ENCODE measurements around the gene SH3TC2. TPM values are rescaled to one million over a fixed set of nuclear protein-coding genes. Genes with fewer than 3 reads are reported as not detected.

SH3TC2 gene
- total RNA-seq, 1 donor from 2014 or later: 0.69 TPM

GRCh38 chr5:149043641-149044040, 19.2 kb downstream of the SH3TC2 start:
- no peaks in the 10 kb centered on the region for H3K36me3 Mint-ChIP-seq
- H3K9me3 Mint-ChIP-seq: no peaks in the 10 kb centered on the region

GRCh38 chr5:149042865-149043264, 20.0 kb downstream of the SH3TC2 start:
- Mint-ChIP-seq H3K9me3 (no peaks in the 10 kb centered on the region), H3K4me1 (peaks cover 4% of the 10 kb centered on the region)

More at GRCh38 chr5:149043641-149044040, 19.2 kb downstream of the SH3TC2 start:
- Histone ChIP-seq H3K79me2 (ENCODE audit: low read depth) (no peaks in the 10 kb centered on the region), H3F3A (ENCODE audit: low read depth) (no peaks in the 10 kb centered on the region), H3K4me3 (no peak overlapping the region), H2AFZ (replicated peaks) (no peak overlapping the region), H3K27ac (no peak overlapping the region), H3K9ac (no peak overlapping the region), H3K36me3 (no peaks in the 10 kb centered on the region), H3K27me3 (no peaks in the 10 kb centered on the region), H3K4me1 (peaks cover 5% of the 10 kb centered on the region), H3K9me3 (ENCODE audit: low read depth) (no peaks in the 10 kb centered on the region), H4K20me1 (ENCODE audit: low read depth) (no peaks in the 10 kb centered on the region), H3K4me2 (no peak overlapping the region)
- DNase-seq (ENCODE audit: low spot score): no peak
- TF ChIP-seq EZH2phosphoT487 (IDR thresholded peaks at IDR 0.05) (no peak), CTCF (IDR thresholded peaks at IDR 0.05) (no peak), EZH2 (IDR thresholded peaks at IDR 0.05) (no peak)
- H3K27ac Mint-ChIP-seq: no peak overlapping the region
- no peaks in the 10 kb centered on the region for H3K27me3 Mint-ChIP-seq (ENCODE audit: insufficient read depth, low read depth)
- peaks cover 4% of the 10 kb centered on the region for H3K4me1 Mint-ChIP-seq
- H3K4me3 Mint-ChIP-seq: no peak overlapping the region

GRCh38 chr5:149041242-149041641, 21.6 kb downstream of the SH3TC2 start:
- peak; percentile 38 for DNase-seq (ENCODE audit: low spot score)
- Histone ChIP-seq H3K27me3 (no peaks in the 10 kb centered on the region), H3K9ac (no peak overlapping the region), H3K79me2 (ENCODE audit: low read depth) (no peaks in the 10 kb centered on the region), H3K4me2 (peak overlapping the region; percentile 17), H3K4me1 (peaks cover 5% of the 10 kb centered on the region), H3K4me3 (no peak overlapping the region), H3K36me3 (no peaks in the 10 kb centered on the region), H4K20me1 (ENCODE audit: low read depth) (no peaks in the 10 kb centered on the region), H3K9me3 (ENCODE audit: low read depth) (no peaks in the 10 kb centered on the region), H2AFZ (replicated peaks) (no peak overlapping the region), H3F3A (ENCODE audit: low read depth) (no peaks in the 10 kb centered on the region), H3K27ac (no peak overlapping the region)
- TF ChIP-seq CTCF (IDR thresholded peaks at IDR 0.05) (no peak), EZH2 (IDR thresholded peaks at IDR 0.05) (no peak), EZH2phosphoT487 (IDR thresholded peaks at IDR 0.05) (no peak)
- H3K27me3 Mint-ChIP-seq (ENCODE audit: insufficient read depth, low read depth): no peaks in the 10 kb centered on the region
- H3K4me1 Mint-ChIP-seq: peaks cover 4% of the 10 kb centered on the region
- H3K9me3 Mint-ChIP-seq: no peaks in the 10 kb centered on the region
- no peak overlapping the region for H3K27ac Mint-ChIP-seq
- no peaks in the 10 kb centered on the region for H3K36me3 Mint-ChIP-seq
- H3K4me3 Mint-ChIP-seq: no peak overlapping the region

More at GRCh38 chr5:149042865-149043264, 20.0 kb downstream of the SH3TC2 start:
- Histone ChIP-seq H2AFZ (replicated peaks) (no peak overlapping the region), H4K20me1 (ENCODE audit: low read depth) (no peaks in the 10 kb centered on the region), H3K4me1 (peaks cover 5% of the 10 kb centered on the region), H3K4me2 (no peak overlapping the region), H3K9ac (no peak overlapping the region), H3K4me3 (no peak overlapping the region), H3K27ac (no peak overlapping the region), H3K79me2 (ENCODE audit: low read depth) (no peaks in the 10 kb centered on the region), H3K36me3 (no peaks in the 10 kb centered on the region), H3F3A (ENCODE audit: low read depth) (no peaks in the 10 kb centered on the region), H3K9me3 (ENCODE audit: low read depth) (no peaks in the 10 kb centered on the region), H3K27me3 (no peaks in the 10 kb centered on the region)
- Mint-ChIP-seq H3K27ac (no peak overlapping the region), H3K27me3 (ENCODE audit: insufficient read depth, low read depth) (no peaks in the 10 kb centered on the region), H3K4me3 (no peak overlapping the region), H3K36me3 (no peaks in the 10 kb centered on the region)
- no peak for TF ChIP-seq CTCF (IDR thresholded peaks at IDR 0.05)
- TF ChIP-seq EZH2phosphoT487 (IDR thresholded peaks at IDR 0.05): no peak
- TF ChIP-seq EZH2 (IDR thresholded peaks at IDR 0.05): no peak
- no peak for DNase-seq (ENCODE audit: low spot score)
